PC-3 (cell line): ENCODE results near the gene MRFAP1.

ENCODE experiments used
- EZH2 ChIP-seq: fragments of 300-600 bp; sonication (generic); IDR thresholded peaks from one replicate; pipeline ENCODE4 v1.6.1; 2017; ENCODE audit warnings: antibody characterized with exemption, mild to moderate bottlenecking, low read length; ENCODE audit not compliant: unreplicated experiment
- EZH2phosphoT487 ChIP-seq: fragments of 300-600 bp; sonication (generic); IDR thresholded peaks from 2 replicates; pipeline ENCODE4 v1.6.1; 2018; ENCODE audit warnings: mild to moderate bottlenecking, antibody characterized with exemption, low read length, borderline replicate concordance
- TF ChIP-seq, protein P1 (sequence below): fragments of 300-600 bp; sonication (generic); conservative IDR thresholded peaks from 2 replicates; pipeline ENCODE4 v1.5.1; 2017; ENCODE audit warnings: antibody characterized with exemption, low read depth, mild to moderate bottlenecking, low read length

DNA sequence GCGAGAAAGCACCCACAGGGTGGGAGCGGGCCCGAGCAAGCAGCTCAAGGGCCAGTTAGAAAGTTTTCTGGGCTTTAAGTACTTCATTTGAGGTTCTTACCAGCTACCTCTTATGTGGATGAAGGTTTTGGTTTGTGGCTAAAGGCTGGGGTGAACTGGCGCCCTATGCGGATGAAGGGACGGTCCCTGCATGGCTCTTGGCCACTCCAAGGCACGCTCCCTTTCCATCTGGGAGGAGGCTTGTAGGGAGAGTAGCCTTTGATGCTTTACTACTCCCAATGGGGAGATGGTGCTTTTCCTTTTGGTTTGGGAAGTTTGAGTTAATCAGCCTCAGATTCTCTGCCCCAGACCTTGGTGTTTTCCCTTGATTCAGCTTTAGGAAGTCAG lies 17.7 kb downstream of the MRFAP1 start:
- TF ChIP-seq EZH2phosphoT487 (no peak), EZH2 (no peak)
- TF ChIP-seq, protein P1, sequence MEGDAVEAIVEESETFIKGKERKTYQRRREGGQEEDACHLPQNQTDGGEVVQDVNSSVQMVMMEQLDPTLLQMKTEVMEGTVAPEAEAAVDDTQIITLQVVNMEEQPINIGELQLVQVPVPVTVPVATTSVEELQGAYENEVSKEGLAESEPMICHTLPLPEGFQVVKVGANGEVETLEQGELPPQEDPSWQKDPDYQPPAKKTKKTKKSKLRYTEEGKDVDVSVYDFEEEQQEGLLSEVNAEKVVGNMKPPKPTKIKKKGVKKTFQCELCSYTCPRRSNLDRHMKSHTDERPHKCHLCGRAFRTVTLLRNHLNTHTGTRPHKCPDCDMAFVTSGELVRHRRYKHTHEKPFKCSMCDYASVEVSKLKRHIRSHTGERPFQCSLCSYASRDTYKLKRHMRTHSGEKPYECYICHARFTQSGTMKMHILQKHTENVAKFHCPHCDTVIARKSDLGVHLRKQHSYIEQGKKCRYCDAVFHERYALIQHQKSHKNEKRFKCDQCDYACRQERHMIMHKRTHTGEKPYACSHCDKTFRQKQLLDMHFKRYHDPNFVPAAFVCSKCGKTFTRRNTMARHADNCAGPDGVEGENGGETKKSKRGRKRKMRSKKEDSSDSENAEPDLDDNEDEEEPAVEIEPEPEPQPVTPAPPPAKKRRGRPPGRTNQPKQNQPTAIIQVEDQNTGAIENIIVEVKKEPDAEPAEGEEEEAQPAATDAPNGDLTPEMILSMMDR, result no peak
